ENCODE results near the gene MYL9. TPM values are rescaled to one million over a fixed set of nuclear protein-coding genes. Genes with fewer than 3 reads are reported as not detected.

Gene MYL9
- total RNA-seq, 4 donors from 2014 or later = 7.3 to 59.4 (median 20.8) TPM

GRCh38 chr20:36599912-36600345, 58.6 kb downstream of the MYL9 start:
- no peaks in the 10 kb centered on the region for H3K36me3 ChIP-seq
- intact Hi-C loops (cut with DNase I; ENCODE audit: low total_unique reads) = no loop called here
- DNase-seq = no peak
- in situ Hi-C loops (cut with MboI; ENCODE audit: low sequenced_read_pairs in 4 of 4) = loop anchor here (10.0 to 25.0 kb wide), 4 partner anchors 45 to 388 kb away; no protein-coding TSS in a partner anchor
- TF ChIP-seq POLR2A (IDR thresholded peaks at IDR 0.05) (no peak), CTCF (IDR thresholded peaks at IDR 0.05 in 4 of 5, conservative IDR thresholded peaks at IDR 0.05 in 1 of 5) (no peak)
- no peak overlapping the region for H3K4me3 ChIP-seq
- no peak overlapping the region for H3K27ac ChIP-seq
- H3K27me3 ChIP-seq = no peaks in the 10 kb centered on the region
- no peaks in the 10 kb centered on the region for H3K9me3 ChIP-seq
- H3K4me1 ChIP-seq = peaks cover 2% of the 10 kb centered on the region in 2 donors
- ATAC-seq = no peak

Other genes starting within 250 kb of the MYL9 start
- 10 to 100 TPM; 18.8 to 46.7 (median 45.0) TPM for gene DLGAP4, start 235.2 kb upstream of the MYL9 start, total RNA-seq
- gene TGIF2, start 32.1 kb downstream of the MYL9 start, total RNA-seq = 1 to 10 TPM; 1.4 to 3.9 (median 1.4) TPM
- gene RAB5IF, start 64.3 kb downstream of the MYL9 start, total RNA-seq = 100 to 1,000 TPM; 215 to 768 (median 545) TPM
- gene SLA2, start 104.7 kb downstream of the MYL9 start, total RNA-seq = not detected
- 10 to 100 TPM in 3 of 4 donors, 1 to 10 TPM in 1; 6.7 to 24.9 (median 13.2) TPM for gene NDRG3, start 204.6 kb downstream of the MYL9 start, total RNA-seq
- gene DSN1, start 232.2 kb downstream of the MYL9 start, total RNA-seq = 1 to 10 TPM; 3.2 to 6.3 (median 5.2) TPM